ENCODE results near the gene WFDC11.
"Not testable (repeated sequence)": the region's sequence is repeated elsewhere in the genome, so short reads cannot be mapped to it uniquely, and the experiment has no call there.

Gene WFDC11
- 0 to 0.05 reads per million in 2 donors for total RNA-seq

GRCh38 chr20:45670139-45670538 lies at the start of gene WFDC11:
Gene WFDC11, minus strand, starts transcription at chr20:45670239. Its CDS starts 19,639 bp downstream, at chr20:45650600.
- no peak for DNase-seq

GRCh38 chr20:45716141-45716688 lies 46.2 kb upstream of the WFDC11 start:
- DNase-seq = not testable (repeated sequence)

GRCh38 chr20:45704969-45705637 lies 35.1 kb upstream of the WFDC11 start, which contains the start of gene WFDC10B:
Gene WFDC10B, minus strand, starts transcription at chr20:45705019. Its CDS starts 19,027 bp downstream, at chr20:45685992.
- DNase-seq = no peak

- DNase-seq = no peak
Observed at GRCh38 chr20:45701873-45702272, 31.8 kb upstream of the WFDC11 start, which contains the start of gene WFDC13. Gene WFDC13, plus strand, starts transcription at chr20:45702038. Its CDS starts 86 bp downstream, at chr20:45702124.

DNA sequence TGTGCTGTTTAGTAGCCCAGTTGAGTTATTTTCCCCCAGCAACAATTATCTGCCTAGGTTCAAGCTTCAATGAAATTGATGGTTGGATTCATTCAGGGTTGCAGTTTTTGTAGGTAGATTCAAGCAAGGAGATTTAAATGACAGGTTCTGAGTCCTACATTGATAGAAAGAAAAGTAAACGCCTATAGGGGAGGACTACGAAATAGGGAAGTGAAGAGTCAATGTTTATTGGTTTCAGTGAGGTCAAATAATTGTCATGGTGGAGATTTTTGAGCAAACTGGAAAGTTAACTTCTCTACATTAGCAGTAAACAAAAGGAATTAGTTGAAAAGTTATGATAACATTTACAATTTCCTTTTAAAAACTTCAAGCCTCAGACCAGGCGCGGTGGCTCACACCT lies 31.1 kb upstream of the WFDC11 start:
- DNase-seq = no peak

DNA sequence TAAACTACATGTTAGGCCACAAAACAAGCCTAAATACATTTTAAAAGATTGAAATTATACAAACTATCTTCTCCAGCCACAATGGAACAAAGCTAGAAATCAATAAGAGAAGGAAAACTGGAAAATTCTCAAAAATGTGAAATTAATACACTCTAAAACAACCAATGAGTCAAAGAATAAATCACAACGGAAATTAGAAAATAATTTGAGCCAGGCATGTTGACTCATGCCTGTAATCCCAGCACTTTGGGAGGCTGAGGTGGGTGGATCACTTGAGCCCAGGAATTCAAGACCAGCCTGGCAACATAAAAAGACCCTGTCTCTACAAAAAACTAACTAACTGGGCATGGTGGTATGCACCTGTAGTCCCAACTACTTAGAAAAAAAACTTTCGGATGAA lies 25.5 kb upstream of the WFDC11 start:
- no peak for DNase-seq

DNA sequence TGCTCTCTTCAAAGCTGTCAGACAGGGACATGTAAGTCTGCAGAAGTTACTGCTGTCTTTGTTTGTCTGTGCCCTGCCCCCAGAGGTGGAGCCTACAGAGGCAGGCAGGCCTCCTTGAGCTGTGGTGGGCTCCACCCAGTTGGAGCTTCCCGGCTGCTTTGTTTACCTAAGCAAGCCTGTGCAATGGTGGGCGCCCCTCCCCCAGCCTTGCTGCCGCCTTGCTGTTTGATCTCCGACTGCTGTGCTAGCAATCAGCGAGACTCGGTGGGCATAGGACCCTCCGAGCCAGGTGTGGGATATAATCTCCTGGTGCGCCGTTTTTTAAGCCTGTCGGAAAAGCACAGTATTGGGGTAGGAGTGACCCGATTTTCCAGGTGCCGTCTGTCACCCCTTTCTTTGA lies 23.3 kb upstream of the WFDC11 start:
- DNase-seq = not testable (repeated sequence)

- DNase-seq = no peak
Observed at GRCh38 chr20:45685896-45686295, 15.9 kb upstream of the WFDC11 start.

- no peak for DNase-seq
Observed at GRCh38 chr20:45679650-45680049, 9.6 kb upstream of the WFDC11 start.

DNA sequence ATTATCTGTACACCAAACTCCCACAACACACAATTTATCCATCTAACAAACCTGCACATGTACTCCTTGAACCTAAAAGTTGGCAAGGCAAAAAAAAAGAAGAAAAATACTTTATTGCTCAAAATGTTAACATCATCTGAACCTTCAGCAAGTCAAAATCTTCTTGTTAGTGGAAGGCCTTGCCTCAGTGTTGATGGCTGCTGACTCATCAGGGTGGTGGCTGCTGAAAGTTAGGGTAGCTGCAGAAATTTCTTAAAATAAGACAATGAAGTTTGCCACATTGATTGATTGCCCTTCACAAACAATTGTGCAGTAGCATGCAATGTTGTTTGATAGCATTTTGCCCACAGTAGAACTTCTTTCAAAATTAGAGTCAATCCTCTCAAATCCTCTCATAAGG lies 2.7 kb upstream of the WFDC11 start:
- DNase-seq = no peak

DNA sequence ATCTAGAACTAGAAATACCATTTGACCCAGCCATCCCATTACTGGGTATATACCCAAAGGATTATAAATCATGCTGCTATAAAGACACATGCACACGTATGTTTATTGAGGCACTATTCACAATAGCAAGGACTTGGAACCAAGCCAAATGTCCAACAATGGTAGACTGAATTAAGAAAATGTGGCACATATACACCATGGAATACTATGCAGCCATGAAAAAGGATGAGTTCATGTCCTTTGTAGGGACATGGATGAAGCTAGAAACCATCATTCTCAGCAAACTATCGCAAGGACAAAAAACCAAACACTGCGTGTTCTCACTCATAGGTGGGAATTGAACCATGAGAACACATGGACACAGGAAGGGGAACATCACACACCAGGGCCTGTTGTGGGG lies 13.0 kb downstream of the WFDC11 start:
- DNase-seq = not testable (repeated sequence)

- DNase-seq = not testable (repeated sequence)
Observed at GRCh38 chr20:45651726-45652125, 18.3 kb downstream of the WFDC11 start.

DNA sequence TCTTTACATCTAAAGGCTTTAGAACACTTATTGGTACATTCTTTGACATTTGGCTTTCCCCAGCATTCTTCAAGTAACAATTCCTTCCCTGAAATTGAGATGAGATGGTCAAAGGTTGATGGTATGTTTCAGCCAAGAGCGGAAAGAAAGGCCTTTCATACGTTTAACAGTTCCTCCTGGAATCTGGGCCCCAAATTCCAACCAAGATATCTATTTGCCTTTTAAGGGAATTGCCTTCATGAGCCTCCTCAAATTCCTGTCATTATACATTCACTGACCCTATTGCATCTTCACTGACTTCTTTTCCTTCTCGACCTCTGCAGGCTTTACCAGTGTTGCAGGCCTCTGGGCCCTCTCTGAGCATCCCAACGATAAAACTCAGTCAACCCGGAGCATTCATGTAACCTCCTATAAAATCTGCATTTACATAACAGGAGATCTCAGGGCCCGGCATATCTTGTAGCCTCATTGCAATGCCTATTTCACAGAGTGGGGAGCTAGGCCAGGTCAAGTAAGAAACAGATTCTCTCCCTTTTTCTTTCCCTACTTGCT lies 20.7 kb downstream of the WFDC11 start:
- no peak for DNase-seq

- no peak for DNase-seq
Observed at GRCh38 chr20:45647441-45648050, 22.5 kb downstream of the WFDC11 start.

GRCh38 chr20:45646875-45647274 lies 23.2 kb downstream of the WFDC11 start:
- DNase-seq = no peak

DNA sequence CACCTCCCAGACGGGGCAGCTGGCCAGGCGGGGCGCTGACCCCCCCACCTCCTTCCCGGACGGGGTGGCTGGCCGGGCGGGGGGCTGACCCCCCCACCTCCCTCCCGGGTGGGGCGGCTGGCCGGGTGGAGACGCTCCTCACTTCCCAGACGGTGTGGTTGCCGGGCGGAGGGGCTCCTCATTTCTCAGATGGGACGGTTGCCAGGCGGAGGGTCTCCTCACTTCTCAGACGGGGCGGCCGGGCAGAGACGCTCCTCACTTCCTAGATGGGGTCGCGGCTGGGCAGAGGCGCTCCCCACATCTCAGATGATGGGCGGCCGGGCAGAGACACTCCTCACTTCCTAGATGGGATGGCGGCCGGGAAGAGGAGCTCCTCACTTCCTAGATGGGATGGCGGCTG lies 24.2 kb downstream of the WFDC11 start:
- not testable (repeated sequence) for DNase-seq

GRCh38 chr20:45641076-45641475 lies 29.0 kb downstream of the WFDC11 start:
- DNase-seq = not testable (repeated sequence)

DNA sequence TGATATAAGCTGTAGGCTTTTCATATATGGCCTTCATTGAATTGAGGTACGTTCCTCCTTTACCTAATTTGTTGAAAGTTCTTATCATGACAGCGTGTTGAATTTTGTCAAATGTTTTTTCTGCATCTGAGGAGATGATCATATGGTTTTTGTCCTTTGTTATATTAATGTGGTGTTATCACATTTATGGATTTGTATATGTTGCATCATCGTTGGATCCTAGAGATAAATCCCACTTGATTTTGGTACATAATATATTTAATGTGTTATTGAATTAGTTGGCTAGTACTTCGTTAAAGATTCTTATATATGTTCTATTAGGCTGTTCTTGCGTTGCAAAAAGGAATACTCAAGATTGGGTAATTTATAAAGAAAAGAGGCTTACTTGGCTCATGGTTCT lies 30.4 kb downstream of the WFDC11 start:
- DNase-seq = no peak

GRCh38 chr20:45636513-45636912 lies 33.5 kb downstream of the WFDC11 start:
- DNase-seq = no peak

DNA sequence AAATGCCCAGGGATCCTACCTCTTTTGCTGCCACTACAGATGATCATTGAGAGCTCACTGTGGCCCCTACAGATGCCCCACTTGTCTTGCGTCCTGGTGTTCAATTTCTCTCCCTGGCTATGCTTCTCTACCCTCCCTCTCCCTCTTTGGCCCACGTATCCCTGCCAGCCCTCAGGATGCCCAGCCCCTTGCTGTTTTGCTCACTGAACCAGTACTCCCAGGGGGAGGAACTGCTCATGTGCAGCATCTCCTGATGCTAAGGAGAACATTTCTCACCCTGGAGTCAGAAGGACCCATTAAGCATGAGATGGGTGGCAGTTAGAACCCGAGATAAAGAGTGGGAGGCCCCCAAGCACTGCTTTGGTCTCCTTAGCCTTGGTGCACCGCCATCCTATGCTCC lies 38.9 kb downstream of the WFDC11 start, which contains the start of gene WFDC9:
Gene WFDC9 (minus strand): TSS at position 101 of the 400 bp plus-strand sequence. CDS start 21,103 bp downstream, outside the sequence.
- DNase-seq = no peak

- DNase-seq = no peak
Observed at GRCh38 chr20:45630371-45630770, 39.7 kb downstream of the WFDC11 start.

DNA sequence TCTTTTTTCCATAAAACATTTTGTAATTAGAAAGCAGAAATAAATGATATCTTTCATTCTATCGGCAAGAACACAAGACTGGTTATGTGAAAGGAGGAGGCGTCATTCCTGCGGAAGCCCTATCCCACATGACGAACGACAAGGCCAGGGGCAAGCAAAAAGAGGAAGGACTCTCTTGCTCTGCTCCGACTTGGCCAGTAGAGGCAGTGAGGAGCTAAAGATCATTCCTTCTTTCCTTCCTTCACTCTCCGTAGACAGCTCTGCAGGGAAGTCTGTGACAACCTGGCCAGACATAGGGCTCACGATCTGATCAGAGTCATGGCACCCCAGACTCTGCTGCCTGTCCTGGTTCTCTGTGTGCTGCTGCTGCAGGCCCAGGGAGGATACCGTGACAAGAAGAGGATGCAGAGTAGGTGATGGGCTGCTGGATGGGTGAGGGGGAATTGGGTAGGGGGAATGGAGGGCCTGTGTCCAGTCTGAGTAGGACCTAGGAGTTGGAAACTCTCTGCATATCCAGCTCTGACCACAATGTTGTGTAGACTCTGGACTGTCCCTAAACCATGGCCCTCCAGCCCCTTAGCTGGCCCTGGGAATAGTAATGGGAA lies 40.4 kb downstream of the WFDC11 start, which contains the start of gene WFDC10A:
Gene WFDC10A (plus strand): TSS at position 244 of the 605 bp plus-strand sequence. CDS start 75 bp downstream, at position 319.
- no peak for DNase-seq

DNA sequence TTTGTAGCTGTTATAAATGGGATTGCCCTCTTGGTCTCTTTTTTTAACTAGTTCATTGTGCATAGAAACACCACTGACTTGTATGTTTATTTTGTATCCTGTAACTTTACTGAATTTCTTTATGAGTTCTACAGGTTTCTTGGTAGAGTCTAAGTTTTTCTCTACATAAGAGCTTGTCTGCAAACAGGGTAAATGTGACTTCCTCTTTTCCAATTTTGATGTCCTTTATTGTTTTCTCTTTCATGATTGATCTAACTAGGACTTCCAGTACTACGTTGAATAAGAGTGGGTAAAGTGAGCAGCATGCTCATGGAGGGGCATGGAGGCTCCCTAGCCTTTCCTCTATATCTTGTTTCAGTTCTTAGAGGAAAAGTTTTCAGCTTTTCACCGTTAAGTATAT lies 43.5 kb downstream of the WFDC11 start:
- no peak for DNase-seq

All from activated gamma-delta T cell (primary cell).